Measurements from ENCODE around the gene CAMSAP3.

The CAMSAP3 gene

DNA sequence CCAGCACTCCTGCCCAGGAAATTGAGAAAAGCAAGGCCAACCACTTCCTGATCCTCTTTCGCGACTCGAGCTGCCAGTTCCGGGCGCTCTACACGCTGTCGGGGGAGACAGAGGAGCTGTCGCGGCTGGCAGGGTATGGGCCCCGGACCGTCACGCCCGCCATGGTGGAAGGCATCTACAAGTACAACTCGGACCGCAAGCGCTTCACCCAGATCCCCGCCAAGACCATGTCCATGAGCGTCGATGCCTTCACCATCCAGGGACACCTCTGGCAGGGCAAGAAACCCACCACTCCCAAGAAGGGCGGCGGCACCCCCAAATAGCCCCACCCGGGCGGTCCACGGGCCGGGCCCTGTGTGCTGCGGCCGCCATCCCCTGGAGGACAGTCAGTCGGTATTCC, 22.1 kb downstream of the CAMSAP3 start:
- DNase-seq (ENCODE audit: low spot score) = no peak
- in situ Hi-C loops (cut with MboI; ENCODE audit: low pct_unique_long_range_greater_than_20kb, low sequenced_read_pairs, unreplicated experiment) = no loop called here
- TF ChIP-seq CTCF (IDR thresholded peaks at IDR 0.05; ENCODE audit: extremely low read depth, insufficient read depth, missing control alignments) = no peak

DNA sequence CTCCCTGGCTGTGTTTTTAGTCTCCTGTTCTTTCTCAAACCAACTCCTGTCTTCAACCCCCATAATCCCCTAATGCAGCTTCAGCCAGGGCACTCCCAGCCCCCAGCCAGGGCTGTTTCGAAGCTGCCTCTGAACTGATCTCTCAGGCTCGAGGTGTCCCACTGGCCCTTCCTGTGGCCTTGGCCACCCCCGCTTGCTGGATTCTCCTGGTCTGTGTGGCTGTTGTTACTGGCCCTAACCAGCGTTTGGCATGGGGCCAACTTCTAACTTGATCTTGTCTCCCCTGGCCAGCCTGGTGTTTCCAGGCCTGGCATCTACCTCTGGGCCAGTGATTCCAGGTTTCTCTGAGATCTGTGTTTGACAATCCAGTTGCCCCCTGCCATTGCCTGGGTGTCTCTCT, 22.7 kb downstream of the CAMSAP3 start:
- DNase-seq (ENCODE audit: low spot score) = no peak
- in situ Hi-C loops (cut with MboI; ENCODE audit: low pct_unique_long_range_greater_than_20kb, low sequenced_read_pairs, unreplicated experiment) = no loop called here
- TF ChIP-seq CTCF (IDR thresholded peaks at IDR 0.05; ENCODE audit: extremely low read depth, insufficient read depth, missing control alignments) = no peak

DNA sequence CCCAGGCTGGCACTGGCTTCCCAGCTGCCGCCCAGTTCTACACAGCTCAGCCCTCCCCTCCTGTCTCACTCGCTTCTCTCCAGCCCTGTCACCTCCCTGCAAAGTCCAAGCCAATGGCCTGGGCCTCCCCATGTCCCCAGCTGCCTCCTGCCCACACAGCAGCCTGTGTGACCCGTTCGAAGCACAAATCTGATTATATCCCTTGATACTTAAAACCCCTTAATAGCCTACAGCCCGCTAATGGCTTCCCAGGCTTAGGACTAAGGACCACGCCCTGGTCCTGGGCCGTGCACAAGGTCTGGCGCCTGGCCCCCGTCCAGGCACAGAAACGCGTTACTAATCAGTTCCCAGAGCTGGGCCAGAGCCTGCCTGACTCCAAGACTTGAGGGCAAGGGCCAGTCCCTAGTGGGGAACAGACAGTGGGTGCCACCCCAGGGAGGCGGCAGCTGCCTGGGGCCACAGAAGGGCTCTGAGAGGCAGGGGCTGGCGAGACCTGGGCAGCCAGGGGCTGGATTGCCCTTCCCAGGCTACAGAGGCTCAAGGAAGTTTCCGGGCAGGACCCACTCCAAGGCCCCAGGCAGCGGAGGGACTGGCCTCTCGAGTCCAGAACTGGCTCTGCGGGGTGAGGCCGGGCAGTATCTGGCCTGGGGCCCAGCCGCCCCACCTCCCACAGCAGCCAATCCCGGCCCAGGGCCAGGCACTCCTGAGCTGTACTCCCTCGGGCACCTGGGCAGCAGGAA, 23.3 kb downstream of the CAMSAP3 start:
- in situ Hi-C loops (cut with MboI; ENCODE audit: low pct_unique_long_range_greater_than_20kb, low sequenced_read_pairs, unreplicated experiment) = no loop called here
- DNase-seq (ENCODE audit: low spot score) = no peak

DNA sequence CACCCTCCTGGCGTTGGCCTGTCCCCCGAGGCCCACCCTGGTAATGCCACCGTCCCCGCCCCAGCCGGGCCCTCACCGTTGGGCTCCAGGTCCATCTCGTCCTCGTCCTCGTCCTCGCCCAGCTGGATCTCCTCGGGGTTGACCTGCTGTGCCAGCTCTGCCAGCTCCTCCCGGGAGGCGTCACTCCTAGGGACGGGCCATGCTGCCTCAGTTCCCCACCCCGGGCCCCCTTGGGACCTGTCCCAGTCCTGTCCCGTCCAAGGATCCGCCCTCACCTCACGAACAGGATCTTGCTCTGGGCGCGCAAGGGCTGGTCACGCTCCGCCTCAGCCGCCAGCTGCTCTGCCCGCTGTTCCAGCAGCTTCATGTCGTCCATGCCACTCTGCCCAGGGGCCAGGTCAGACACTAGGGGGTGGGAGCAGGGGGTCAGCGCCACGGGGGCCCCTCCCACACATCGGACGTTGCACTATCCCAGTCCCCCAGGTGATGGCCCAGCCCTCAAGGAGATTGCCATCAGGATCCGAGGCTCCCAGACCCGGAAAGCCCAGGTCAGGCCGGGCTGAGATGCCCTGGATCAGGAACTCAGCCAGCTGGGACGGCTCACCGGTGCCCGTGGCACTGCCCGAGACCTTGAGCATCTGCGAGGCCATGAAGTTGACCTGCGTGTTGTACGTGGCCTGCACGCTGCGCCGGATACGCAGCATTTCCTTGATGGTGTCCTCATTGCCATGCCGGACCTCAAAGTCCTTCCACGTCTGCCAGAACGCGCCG, 24.2 kb downstream of the CAMSAP3 start:
- no peak for TF ChIP-seq CTCF (IDR thresholded peaks at IDR 0.05; ENCODE audit: extremely low read depth, insufficient read depth, missing control alignments)
- DNase-seq (ENCODE audit: low spot score) = no peak
- in situ Hi-C loops (cut with MboI; ENCODE audit: low pct_unique_long_range_greater_than_20kb, low sequenced_read_pairs, unreplicated experiment) = no loop called here

More for the DNA sequence above, 23.3 kb downstream of the CAMSAP3 start:
- TF ChIP-seq CTCF (IDR thresholded peaks at IDR 0.05; ENCODE audit: extremely low read depth, insufficient read depth, missing control alignments) = no peak

DNA sequence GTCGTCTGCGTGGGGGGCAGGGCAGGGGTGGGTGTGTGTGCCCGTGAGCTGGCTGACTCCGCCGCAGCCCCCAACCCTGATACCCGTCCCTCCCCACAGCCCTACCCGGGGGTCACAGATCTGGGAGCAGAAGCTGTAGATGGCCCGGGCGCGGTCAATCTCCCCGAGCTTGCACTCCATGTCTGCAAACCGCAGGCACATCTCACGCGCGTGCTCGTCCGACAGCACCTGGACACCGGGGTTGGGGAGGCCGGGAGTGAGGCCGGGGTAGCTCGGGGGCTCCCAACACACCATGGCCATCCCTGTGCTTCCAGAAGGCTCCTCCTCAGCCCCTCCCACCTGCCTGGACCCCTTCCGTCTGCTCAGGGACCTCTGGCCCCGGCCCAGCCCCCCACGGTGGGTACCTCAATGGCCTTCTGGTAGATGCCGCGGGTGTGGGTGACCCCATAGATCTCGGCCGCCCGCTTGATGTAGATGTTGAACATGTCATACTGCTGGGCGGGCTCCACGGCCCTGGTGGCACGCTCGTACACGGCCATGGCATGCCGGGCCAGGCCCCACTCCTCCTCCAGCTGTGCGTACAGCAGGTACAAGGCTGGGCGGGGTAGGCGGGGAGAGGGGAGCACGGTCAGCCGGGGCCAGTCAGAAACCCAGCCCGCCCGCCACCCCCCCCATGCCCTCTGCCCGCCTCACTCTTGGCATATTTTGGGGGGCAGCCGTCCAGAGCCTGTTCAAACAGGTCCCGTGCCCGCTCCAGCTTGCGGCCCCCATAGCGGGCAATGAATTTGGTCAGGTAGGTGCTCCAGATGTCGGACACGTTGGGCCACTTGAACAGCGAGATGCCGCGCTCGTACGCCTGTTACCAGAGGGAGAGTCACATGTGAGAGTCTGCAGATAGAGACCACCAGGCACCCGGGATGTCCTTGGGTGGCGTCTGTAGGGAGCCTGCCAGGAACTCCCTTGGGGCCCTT, 25.1 kb downstream of the CAMSAP3 start:
- no peak for DNase-seq (ENCODE audit: low spot score)
- TF ChIP-seq CTCF (IDR thresholded peaks at IDR 0.05; ENCODE audit: extremely low read depth, insufficient read depth, missing control alignments) = no peak
- in situ Hi-C loops (cut with MboI; ENCODE audit: low pct_unique_long_range_greater_than_20kb, low sequenced_read_pairs, unreplicated experiment) = no loop called here

Data from GM13977 (cell line).